ENCODE data around the gene ASF1B.
"Not testable (repeated sequence)": the region's sequence is repeated elsewhere in the genome, so short reads cannot be mapped to it uniquely, and the experiment has no call there.

ASF1B gene

GRCh38 chr19:14159059-14159458 is 22.7 kb upstream of the ASF1B start:
- no peak for DNase-seq (ENCODE audit: low read depth)

DNA sequence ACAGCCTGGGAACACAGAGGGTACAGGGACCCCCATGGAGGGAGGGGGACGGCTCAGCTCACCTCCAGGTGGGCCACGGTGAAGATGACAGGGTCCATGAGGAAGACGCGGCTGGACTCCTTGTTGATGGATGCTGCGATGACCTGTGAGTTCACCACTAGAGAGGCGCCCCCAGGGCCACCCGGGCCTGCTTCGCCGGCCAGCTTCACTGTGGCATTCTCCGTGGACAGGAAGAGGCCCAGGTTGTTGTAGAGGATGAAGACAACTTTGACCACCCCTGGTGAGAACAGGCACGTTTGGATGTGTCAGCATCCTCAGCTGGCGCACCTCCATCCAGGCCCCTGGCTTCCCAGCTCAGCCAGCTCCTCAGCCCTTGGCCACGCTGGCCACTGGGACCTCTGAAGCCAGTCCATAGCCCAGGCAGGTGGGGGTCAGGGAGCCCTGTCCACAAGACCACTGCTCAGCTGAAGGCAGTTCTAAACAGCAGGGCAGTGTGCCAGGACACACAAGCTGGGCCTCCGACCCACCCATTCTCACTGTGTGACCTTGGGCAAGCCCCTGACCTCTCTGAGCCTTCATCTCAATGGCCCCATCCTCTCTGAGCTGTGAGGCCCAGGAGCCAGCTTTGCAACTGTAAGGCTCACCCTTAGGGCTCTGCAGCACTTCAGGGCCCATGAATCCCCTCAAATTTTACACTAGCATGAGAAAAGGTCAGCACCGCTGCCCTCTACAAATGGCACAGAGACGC is 22.1 kb upstream of the ASF1B start:
- DNase-seq (ENCODE audit: low read depth), result no peak

DNA sequence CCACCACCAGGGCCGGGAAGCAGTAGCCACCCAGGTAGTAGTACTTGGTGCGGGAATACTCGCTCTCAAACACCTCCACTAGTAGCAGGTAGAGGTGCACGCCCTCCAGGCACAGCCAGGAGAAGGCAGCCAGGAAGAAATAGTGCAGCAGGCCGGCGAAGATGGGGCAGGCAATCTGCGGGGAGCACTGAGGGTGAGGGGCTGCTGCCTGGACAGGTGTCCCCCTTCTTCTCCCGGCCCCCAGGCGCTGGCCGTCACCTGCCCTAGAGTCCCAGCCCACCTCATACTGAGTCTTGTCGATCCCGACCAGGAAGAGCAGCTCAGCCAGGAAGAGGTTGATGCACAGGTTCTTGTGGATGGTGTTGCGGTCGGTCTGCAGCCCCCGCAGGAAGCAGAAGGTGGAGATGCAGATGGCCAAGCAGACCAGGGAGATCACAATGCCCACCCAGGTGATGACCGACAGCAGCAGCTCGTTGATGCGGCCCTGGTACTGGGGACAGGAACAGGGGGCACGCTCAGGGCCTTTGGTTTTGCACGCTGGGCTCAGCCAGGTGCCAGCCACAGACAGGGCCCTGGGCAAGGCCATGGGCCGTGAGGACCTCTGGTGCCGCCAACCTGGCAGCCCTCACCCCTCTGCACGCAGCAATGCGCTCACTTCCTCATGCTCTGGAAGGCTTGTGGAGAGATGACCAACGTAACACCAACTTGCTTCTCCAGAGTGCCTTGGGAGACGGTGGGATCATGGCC is 20.8 kb upstream of the ASF1B start:
- DNase-seq (ENCODE audit: low read depth), result no peak

- no peak for DNase-seq (ENCODE audit: low read depth)
Observed at GRCh38 chr19:14156122-14156521, 19.7 kb upstream of the ASF1B start.

- no peak for DNase-seq (ENCODE audit: low read depth)
Observed at GRCh38 chr19:14155371-14155770, 19.0 kb upstream of the ASF1B start.

DNA sequence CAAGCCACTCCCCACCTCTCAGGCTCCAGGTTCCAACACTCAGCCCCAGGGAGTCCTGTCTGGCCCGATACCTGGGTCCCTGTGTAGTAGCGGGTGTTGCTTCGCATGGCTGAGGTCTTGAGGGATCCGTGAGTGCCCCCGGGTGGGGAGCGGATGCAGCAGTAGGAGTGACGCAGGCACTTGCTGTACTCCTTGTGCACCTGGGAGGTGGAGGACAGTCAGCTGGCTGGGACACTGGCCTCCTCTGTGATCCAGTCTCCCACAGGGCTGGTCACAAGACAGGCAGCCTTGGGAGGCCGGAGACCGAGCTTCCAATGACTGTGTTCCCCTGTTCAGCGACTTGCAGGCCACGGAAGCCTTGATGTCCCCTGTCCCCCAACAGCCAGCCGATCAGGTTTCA is 16.3 kb upstream of the ASF1B start:
- no peak for DNase-seq (ENCODE audit: low read depth)

DNA sequence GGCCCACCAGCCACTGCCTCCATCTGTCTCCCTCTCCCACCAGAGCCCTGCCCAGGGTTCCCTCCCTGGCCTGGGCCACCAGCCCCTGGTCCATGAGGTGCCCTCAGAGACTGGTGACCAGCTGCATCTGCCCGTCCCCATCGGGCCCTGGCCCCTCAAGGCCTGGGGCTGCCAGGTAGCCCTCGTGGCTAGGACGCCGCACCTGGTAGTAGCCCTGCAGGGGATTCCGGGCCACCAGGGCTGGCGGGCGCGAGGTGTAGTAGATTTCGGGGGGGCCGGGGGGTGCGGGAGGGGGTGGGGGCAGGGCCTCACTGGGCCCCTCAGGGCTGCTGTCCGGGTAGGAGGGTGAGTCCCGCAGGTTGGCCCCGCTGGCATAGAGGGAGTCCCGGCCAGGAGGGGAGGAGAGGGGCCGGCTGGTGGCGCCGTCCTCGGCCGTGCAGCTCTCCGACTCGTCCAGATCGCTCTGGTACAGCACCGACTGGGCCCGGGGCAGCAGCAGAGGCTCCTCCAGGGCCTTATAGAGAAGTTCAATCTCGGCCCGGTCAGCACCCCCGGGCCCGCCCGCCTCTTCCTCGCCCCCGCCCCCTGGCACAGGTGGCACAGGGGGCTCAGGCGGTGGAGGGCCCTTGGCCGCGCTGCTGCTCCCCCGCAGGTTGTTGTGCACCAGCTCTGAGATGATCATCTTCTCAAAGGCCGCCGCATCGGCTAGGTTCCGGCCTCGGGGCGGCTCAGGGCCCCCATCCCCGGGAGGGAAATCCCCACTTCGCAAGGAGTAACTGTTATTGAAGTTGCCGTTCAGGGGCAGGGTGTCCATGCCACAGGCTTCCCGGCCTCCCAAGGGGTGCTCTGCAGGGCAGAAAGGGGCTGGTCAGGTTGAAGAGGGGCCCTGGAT is 14.6 kb upstream of the ASF1B start:
- no peak for DNase-seq (ENCODE audit: low read depth)

DNA sequence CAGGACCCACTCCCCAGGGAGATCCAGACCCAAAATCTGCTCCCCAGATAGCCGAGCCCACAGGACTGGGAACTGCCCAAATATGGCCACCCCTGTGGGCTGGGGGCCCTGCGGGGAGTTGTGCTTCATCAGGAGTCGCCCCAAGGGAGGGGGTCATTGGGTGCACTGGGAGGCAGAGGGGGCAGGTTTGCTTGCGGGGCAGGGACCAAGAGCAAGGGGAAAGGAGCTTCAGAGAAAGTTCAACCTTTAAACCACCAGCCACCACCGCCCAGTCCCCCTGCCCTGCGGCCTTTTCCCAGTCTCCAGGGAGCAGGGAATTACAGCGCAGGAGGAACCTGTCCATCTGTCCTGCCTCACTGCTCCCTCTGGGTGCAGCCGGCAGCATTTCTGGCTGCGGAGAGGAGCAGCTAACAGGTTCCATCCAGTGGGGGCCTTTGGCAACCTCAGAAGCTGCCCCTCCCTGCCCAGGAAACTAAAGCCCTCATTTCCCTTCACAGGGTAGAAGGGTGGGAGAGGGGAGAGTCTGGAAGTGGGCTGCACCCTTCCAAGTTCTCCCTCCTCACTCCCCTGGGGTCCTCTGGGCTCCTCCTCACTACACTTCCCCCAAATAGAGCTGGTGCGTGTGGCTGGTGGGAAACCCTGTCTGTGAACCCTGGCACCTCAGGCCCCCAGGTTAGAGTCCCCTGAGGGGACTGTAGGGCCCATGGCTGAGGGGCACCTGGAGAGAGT is 13.8 kb upstream of the ASF1B start:
- no peak for DNase-seq (ENCODE audit: low read depth)

DNA sequence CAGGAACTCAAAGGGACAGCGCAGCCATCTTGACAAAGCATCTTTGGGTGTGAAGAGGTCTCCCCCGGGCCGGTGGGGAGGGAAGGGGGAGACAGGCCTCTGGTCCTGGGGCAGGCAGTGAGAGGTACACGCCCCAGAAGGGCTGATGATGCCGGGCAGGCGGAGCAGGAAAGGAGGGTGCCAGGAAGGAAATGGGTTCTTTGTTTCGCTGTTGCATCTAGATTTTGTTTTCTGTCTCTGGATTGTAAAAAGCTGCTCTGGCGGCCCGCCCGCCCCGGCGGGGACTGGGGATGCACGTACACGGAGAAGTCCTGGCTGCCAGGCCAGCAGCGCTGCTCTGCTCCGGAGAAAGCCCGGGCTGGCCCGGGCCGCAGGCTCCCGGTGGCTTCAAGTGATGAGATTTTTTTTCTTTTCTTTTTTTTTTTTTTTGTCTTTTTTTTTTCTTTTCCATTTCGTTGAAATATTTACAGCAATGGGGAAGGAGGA is 13.2 kb upstream of the ASF1B start:
- DNase-seq (ENCODE audit: low read depth), result no peak

DNA sequence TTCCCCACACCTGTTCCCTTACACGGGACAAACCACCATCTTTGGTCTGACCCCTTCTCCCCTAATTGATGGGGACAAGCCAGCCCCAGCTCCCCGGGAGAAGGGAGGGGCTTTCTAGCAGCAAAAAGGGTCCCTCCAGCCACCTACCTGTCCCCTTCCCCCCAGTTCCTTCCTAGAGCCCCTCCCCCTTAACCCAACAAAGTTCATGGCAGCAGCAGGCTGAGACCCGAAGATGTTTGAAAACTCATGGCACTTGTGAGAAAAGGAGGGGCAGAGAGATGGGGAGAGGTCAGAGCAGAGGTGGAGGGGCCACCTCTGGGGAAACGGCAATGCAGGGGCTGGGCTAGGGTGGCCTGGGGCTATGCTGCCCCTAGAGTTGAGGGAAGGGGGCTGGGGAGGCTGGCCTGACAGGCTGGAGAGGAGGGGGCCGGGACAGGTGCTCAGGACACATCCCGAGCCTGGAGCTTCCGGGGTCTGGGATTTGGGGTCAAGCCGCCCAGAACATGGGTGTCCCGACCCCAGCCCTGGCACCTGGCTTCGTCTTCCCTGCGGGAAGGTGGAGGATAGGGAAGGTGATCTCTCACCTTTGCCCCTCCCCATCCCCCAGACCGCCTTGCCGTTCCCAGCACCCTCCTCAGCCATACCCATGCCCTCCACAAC is 12.5 kb upstream of the ASF1B start:
- no peak for DNase-seq (ENCODE audit: low read depth)

DNA sequence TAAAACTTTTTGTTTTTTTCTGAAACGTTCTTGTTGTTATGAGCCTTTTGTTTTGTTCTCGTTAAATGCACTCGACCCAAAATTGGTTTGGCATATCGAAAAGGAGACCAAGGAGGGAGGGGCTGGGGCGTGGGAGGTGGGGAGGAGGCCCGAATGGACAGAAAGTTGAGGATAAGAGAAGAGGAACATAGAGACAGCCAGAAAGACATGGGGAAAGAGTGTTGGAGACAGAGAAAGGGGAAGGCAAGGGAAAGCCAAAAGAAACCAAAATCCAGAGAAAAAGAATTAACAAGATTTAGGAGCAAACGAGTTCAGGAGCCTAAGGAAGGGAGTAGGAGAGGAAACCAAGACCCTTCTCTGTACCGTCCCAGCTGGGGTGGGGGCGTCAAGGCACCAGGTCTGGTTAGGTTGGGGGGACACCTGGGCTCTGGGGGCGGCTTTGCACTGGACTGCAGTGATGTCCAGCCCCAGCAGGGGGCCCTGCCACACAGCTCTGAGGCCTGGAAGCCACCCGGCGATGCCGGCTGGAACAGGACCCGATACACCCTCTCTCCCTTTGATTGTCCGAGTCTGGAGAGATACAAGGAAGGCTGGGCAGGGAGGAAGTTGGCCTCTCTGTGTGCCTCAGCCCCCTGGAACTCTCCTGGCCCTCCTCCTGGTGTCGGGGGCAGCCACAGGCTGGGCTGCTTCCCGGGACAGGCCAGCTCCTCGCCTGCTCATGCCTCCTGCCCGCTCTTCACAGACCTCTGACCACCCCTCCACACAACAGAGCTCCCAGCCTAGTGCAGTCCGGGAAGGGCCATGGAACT is 11.6 kb upstream of the ASF1B start:
- peak; percentile 58 for DNase-seq (ENCODE audit: low read depth)

GRCh38 chr19:14146789-14147216 is 10.4 kb upstream of the ASF1B start:
- peak; percentile 79 for DNase-seq (ENCODE audit: low read depth)

GRCh38 chr19:14146169-14146568 is 9.8 kb upstream of the ASF1B start:
- not testable (repeated sequence) for DNase-seq (ENCODE audit: low read depth)

GRCh38 chr19:14145381-14145780 is 9.0 kb upstream of the ASF1B start:
- DNase-seq (ENCODE audit: low read depth), result no peak

GRCh38 chr19:14142262-14143190 is 6.1 kb upstream of the ASF1B start:
- DNase-seq (ENCODE audit: low read depth), result no peak

- DNase-seq (ENCODE audit: low read depth), result no peak
Observed at GRCh38 chr19:14141041-14141440, 4.7 kb upstream of the ASF1B start.

DNA sequence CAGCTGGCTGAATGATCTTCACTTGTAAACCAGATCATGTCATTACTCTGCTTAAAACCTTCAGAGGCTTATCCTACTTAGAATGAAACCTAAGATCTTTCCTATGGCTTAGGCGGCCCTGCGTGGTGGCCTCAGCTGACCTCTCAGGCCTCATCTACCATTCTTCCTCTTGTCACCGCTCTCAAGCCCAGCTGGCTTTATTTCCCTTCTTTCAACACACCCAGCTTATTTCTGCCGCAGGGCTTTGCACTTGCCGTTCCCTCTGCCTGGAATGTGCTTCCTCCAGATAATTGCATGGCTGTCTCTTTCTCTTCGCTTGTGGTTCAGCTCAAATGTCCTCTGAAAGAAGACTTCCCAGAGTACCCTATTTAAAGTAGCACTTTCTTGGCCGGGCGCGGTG is 3.6 kb upstream of the ASF1B start:
- DNase-seq (ENCODE audit: low read depth), result peak; percentile 59

DNA sequence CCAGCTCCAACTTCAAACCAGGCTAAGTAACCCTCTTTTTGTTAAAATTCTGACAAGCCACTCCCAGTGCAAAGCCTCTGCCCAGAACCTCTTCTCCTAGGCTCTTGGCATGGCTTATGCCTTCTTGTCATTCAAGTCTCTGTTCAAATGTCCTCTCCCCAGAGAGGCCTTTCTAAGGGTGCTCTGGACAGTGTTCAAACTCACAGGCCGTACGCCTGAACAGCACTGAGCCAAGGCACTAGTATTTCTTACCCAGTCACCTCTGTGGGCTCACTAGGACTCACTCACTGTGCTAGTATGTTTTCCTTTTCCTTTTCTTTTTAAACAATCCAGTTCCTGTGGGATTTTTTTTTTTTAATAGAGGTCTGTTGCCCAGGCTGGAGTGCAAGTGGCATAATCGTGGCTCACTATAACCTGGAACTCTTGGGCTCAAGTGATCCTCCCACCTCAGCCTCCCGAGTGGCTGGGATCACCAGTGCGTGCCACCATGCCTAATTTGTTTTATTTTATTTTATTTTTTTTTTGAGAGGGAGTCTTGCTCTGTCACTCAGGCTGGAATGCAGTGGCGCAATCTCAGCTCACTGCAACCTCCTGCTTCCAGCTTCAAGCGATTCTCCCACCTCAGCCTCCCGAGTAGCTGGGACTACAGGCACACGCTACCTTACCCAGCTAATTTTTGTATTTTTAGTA is 2.3 kb upstream of the ASF1B start:
- peak; percentile 60 for DNase-seq (ENCODE audit: low read depth)

Data from iris pigment epithelial cell (primary cell).